ENCODE measurements around the gene ZC3H18. TPM values are rescaled to one million over a fixed set of nuclear protein-coding genes. Genes with fewer than 3 reads are reported as not detected.

The ZC3H18 gene
- total and polyA plus RNA-seq, 9 donors: 16.0 to 40.4 (median 30.7) TPM

DNA sequence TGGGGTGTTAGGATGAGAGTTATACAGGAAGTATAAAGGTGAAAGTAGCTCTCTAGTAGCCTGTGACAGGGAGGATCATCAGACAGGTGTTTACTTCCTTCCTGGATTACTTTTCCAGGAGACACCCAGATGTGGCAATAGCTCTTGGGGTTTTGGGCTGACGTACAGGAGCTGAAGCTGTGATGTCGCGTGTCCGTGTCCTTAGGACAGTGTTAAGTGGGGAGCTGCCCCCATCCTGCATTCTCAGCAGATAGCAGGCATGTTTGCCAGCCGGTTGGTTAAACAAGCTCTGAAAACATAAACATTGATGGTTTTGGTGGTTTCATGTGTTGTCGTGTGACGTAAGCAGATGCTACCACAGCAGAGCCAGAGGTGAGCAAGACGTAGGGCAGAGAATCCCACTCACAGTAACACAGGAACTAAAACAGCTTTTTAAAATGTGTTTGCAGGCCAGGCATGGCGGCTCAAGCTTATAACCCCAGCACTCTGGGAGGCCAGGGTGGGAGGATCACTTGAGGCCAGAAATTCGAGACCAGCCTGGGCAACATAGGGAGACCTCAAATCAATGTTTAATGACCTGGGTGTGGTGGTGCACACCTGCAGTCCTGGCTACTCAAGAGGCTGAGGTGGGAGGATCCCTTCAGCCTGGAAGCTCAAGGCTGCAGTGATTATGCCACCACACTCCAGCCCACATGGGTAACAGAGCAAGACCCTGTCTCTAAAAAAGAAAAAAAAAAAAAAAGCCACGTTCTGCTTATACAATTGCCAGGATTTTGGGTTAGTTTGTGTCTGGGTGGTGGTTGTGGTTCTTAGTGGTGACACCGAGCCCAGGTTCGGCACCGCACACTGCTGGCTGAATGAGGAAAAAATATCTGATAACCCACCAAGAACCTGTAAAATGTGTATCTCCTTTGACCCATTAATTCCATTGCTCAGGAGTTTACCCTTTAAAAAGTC, 49.9 kb downstream of the ZC3H18 start:
- intact Hi-C loops (cut with DNase I): no loop called here
- WGBS, 3 donors: 83 to 92% (median 88%) methylated on average over 14 of the region's 14 CpGs
- TF ChIP-seq CTCF (IDR thresholded peaks at IDR 0.05) (no peak), EP300 (IDR thresholded peaks at IDR 0.05) (no peak), POLR2A (IDR thresholded peaks at IDR 0.05) (no peak)
- Histone ChIP-seq H3K9me3 (no peaks in the 10 kb centered on the region), H3K36me3 (no peaks in the 10 kb centered on the region), H3K4me3 (no peak overlapping the region), H3K27ac (no peak overlapping the region), H3K4me1 (ENCODE audit: insufficient read depth) (peaks cover 4% of the 10 kb centered on the region), H3K27me3 (no peaks in the 10 kb centered on the region)
- DNase-seq: no peak

DNA sequence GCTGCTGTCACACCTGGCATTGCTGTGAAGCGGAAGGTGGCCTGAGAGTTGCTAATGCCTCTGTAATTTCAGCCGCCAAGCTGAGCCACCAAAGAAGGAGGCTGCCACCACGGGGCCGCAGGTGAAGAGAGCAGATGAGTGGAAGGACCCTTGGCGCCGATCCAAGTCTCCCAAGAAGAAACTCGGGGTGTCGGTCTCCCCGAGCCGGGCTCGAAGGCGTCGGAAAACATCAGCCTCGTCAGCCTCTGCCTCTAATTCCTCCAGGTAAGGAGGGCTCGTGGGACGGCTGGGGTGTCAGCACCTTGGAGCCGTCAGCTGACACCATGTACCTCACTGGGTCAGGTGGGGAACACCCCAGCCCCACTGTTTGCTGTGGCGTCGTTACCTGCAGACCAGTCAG, 51.9 kb downstream of the ZC3H18 start:
- TF ChIP-seq CTCF (IDR thresholded peaks at IDR 0.05) (no peak), POLR2A (IDR thresholded peaks at IDR 0.05) (no peak), EP300 (IDR thresholded peaks at IDR 0.05) (no peak)
- H3K27ac ChIP-seq: no peak overlapping the region
- no peak overlapping the region for H3K4me3 ChIP-seq
- DNase-seq: no peak
- no peaks in the 10 kb centered on the region for H3K9me3 ChIP-seq
- WGBS, 3 donors: 88 to 91% (median 90%) methylated on average over 19 of the region's 19 CpGs
- H3K36me3 ChIP-seq: no peaks in the 10 kb centered on the region
- intact Hi-C loops (cut with DNase I): no loop called here
- H3K4me1 ChIP-seq (ENCODE audit: insufficient read depth): peaks cover 2% of the 10 kb centered on the region
- no peaks in the 10 kb centered on the region for H3K27me3 ChIP-seq

DNA sequence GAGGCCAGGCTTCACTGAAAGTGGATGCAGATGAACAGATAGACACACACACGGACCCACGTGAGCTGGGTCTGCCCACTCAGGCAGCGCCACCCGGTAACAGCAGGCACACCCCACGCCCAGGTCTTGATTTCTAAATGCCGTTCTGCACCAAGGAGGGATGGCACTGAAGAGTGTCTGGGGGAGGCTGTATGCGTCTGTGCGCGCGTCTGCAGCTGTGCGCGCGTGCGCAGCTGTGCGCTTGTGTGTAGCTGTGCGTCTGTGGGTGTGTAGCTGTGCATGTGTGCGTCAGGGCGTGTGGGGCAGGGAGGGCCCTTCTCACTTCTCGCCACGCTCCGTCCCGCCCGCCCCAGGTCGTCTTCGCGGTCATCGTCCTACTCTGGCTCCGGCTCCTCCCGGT, 52.7 kb downstream of the ZC3H18 start:
- H3K36me3 ChIP-seq: no peaks in the 10 kb centered on the region
- 93 to 94% (median 93%) methylated on average over 29 of the region's 29 CpGs for WGBS, 3 donors
- H3K27me3 ChIP-seq: no peaks in the 10 kb centered on the region
- peaks cover 2% of the 10 kb centered on the region for H3K4me1 ChIP-seq (ENCODE audit: insufficient read depth)
- no peak overlapping the region for H3K27ac ChIP-seq
- TF ChIP-seq POLR2A (IDR thresholded peaks at IDR 0.05) (no peak), CTCF (IDR thresholded peaks at IDR 0.05) (no peak), EP300 (IDR thresholded peaks at IDR 0.05) (no peak)
- H3K9me3 ChIP-seq: no peaks in the 10 kb centered on the region
- intact Hi-C loops (cut with DNase I): no loop called here
- no peak for DNase-seq
- no peak overlapping the region for H3K4me3 ChIP-seq

- no peak overlapping the region for H3K4me3 ChIP-seq
- H3K9me3 ChIP-seq: no peaks in the 10 kb centered on the region
- WGBS, 3 donors: 94% methylated on average over 13 of the region's 13 CpGs
- no peak overlapping the region for H3K27ac ChIP-seq
- H3K36me3 ChIP-seq: no peaks in the 10 kb centered on the region
- DNase-seq: no peak
- intact Hi-C loops (cut with DNase I): no loop called here
- H3K4me1 ChIP-seq (ENCODE audit: insufficient read depth): no peaks in the 10 kb centered on the region
- no peak for TF ChIP-seq CTCF (IDR thresholded peaks at IDR 0.05)
- H3K27me3 ChIP-seq: no peaks in the 10 kb centered on the region
Observed at GRCh38 chr16:88623858-88624257, 53.7 kb downstream of the ZC3H18 start.

Measured in ovary (tissue), 9 donors.